GM12891 (cell line): ENCODE results near the gene HIC1.

Experiments used
- PAX5 ChIP-seq: IDR thresholded peaks from 2 replicates; pipeline ENCODE4 v1.6.1; 2011; ENCODE audit warnings: low read length, moderate library complexity, mild to moderate bottlenecking; ENCODE audit not compliant: insufficient read depth, severe bottlenecking
- POLR2A ChIP-seq: IDR thresholded peaks from 2 replicates; pipeline ENCODE4 v1.6.1; 2011; ENCODE audit warnings: low read depth, low read length, control low read depth
- POLR2AphosphoS5 ChIP-seq: IDR thresholded peaks from 2 replicates; pipeline ENCODE4 v1.6.1; 2011; ENCODE audit warnings: low read depth, low read length, control low read depth
- SPI1 ChIP-seq: IDR thresholded peaks from 2 replicates; pipeline ENCODE4 v1.6.1; 2011; ENCODE audit warnings: low read depth, low read length, control low read depth
- TAF1 ChIP-seq: IDR thresholded peaks from 2 replicates; pipeline ENCODE4 v1.6.1; 2011; ENCODE audit warnings: low read depth, low read length, control low read depth

DNA sequence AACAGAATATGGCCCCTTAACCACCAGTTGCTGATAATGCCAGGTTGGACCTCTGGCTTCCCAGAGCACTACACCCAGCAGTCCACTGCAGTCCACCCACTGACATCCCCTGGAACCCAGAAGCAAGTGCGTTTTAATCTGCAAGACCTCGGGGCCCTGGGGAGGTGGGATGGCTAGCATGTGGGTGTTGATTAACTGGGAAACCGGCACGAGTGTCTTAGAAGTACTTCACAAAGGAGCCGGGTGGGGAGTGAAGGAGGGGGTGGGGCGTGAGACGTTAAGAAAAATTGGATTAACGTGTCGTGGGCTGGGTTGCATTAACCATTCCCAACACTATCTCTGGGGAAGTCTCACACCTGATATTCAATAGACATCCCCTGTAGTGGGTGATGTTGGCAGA lies 6.1 kb upstream of the HIC1 start:
- TF ChIP-seq POLR2A (no peak), TAF1 (no peak), POLR2AphosphoS5 (no peak), SPI1 (no peak), PAX5 (no peak)
